Lower leg skin (tissue), 3 donors: ENCODE measurements around the gene KRTAP10-4.

Experiments used
- POLR2A ChIP-seq, 2 donors: fragments of 450-650 bp; IDR thresholded peaks; one replicate each; pipeline ENCODE4 v1.6.1; 2016 to 2017; ENCODE audit warnings: antibody characterized with exemption in 2 of 2, mild to moderate bottlenecking in 1 of 2, moderate library complexity in 1 of 2
- TF ChIP-seq, protein P1 (sequence below), 3 donors: fragments of 450-650 bp; IDR thresholded peaks; one replicate each; pipeline ENCODE4 v1.5.1; 2016; ENCODE audit warnings: antibody characterized with exemption in 3 of 3, mild to moderate bottlenecking in 3 of 3, moderate library complexity in 2 of 3

GRCh38 chr21:44619886-44620285 lies 46.4 kb downstream of the KRTAP10-4 start:
- TF ChIP-seq, protein P1, sequence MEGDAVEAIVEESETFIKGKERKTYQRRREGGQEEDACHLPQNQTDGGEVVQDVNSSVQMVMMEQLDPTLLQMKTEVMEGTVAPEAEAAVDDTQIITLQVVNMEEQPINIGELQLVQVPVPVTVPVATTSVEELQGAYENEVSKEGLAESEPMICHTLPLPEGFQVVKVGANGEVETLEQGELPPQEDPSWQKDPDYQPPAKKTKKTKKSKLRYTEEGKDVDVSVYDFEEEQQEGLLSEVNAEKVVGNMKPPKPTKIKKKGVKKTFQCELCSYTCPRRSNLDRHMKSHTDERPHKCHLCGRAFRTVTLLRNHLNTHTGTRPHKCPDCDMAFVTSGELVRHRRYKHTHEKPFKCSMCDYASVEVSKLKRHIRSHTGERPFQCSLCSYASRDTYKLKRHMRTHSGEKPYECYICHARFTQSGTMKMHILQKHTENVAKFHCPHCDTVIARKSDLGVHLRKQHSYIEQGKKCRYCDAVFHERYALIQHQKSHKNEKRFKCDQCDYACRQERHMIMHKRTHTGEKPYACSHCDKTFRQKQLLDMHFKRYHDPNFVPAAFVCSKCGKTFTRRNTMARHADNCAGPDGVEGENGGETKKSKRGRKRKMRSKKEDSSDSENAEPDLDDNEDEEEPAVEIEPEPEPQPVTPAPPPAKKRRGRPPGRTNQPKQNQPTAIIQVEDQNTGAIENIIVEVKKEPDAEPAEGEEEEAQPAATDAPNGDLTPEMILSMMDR (IDR thresholded peaks at IDR 0.05): no peak
- TF ChIP-seq POLR2A (IDR thresholded peaks at IDR 0.05): no peak
